Measurements from ENCODE around the gene PHF1.

DNA sequence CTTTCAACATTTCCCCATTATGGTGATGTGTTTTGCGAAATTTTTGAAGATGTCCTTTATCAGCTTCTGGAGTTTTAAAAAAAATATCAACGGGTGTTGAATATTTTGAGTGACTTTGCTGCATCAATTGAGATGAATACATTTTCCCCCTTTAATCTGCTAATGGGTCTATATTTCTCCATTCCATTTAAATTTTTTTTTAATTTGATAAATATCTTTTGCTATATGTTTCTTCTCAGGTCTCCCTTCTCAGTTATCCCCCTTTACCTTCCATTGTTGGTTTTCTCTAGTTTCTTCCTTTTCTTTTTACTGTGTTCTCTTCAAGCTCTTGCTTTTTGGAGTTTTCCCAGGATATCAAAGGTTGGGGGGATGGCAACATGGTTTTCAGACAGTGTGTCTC lies 20.6 kb upstream of the PHF1 start:
- TF ChIP-seq POLR2A (IDR thresholded peaks at IDR 0.05; ENCODE audit: extremely low read depth, insufficient read length) (no peak), CTCF (IDR thresholded peaks at IDR 0.05; ENCODE audit: low read depth, low read length) (no peak), MAX (IDR thresholded peaks at IDR 0.05; ENCODE audit: low read depth, low read length) (no peak)

Data from NB4 (cell line).